ENCODE results near the gene SPATA9.
"Not testable (repeated sequence)": the region's sequence is repeated elsewhere in the genome, so short reads cannot be mapped to it uniquely, and the experiment has no call there.

Gene SPATA9

GRCh38 chr5:95672641-95673040, 10.2 kb downstream of the SPATA9 start:
- no peak for DNase-seq

DNA sequence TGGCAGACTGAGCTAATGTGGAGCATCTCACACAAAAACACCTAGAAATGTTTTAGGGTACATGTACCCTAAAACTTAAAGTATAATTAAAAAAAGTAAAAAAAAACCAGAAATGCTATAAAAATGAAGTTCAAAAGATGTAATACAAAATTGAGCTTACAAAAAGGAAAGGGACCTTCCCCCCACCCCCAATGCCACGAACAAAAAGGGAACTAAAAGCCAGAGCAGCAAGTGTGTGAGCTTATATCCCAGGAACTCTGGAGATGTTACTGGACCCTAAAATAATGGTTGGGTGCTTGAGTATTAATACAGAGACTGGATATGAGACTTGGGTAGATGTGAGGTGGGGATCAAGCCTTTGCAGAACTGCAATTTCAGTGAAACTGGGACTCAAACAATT, 11.0 kb downstream of the SPATA9 start:
- DNase-seq = no peak

- no peak for DNase-seq
These were observed 12.2 kb downstream of the SPATA9 start for GRCh38 chr5:95670568-95670967.

DNA sequence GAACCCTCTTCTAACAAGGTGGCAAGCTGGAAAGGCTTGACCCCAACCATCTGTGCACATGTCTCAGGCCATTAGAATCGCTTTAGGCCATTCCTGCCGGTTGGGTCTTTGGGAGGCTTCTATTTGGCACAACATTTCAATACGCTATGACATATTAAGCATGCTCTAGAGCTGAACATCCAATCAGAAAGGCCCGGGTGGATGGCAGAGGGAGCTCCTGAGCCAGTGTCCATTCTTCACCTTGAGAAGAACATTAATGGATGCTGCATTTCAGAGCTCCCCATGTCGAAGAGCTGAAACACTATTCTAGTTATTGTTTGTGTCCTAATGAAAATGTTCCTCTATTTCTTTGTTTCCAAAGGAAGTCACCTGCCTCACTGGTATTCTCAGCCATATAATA, 12.8 kb downstream of the SPATA9 start:
- DNase-seq = no peak

- DNase-seq = peak; percentile 73
These were observed 13.3 kb downstream of the SPATA9 start for GRCh38 chr5:95669540-95669939.

GRCh38 chr5:95668728-95669127, 14.1 kb downstream of the SPATA9 start:
- no peak for DNase-seq

- DNase-seq = no peak
These were observed 14.6 kb downstream of the SPATA9 start for GRCh38 chr5:95668216-95668615.

DNA sequence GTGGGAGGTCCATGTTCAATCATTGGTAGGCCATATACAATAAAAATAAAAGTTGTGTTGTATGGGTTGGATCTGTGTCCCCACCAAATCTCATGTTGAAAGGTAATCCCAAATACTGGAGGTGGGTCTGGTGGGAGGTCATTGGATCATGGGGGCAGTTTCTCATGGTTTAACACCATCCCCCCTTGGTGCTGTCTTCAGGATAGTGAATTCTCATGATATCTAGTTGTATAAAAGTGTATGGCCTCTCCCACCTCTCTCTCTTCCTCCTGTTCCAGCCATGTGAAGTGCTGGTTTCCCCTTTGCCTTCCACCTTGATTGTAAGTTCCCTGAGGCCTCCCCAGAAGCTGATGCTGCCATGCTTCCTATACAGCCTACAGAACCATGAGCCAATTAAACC, 15.1 kb downstream of the SPATA9 start:
- DNase-seq = no peak

DNA sequence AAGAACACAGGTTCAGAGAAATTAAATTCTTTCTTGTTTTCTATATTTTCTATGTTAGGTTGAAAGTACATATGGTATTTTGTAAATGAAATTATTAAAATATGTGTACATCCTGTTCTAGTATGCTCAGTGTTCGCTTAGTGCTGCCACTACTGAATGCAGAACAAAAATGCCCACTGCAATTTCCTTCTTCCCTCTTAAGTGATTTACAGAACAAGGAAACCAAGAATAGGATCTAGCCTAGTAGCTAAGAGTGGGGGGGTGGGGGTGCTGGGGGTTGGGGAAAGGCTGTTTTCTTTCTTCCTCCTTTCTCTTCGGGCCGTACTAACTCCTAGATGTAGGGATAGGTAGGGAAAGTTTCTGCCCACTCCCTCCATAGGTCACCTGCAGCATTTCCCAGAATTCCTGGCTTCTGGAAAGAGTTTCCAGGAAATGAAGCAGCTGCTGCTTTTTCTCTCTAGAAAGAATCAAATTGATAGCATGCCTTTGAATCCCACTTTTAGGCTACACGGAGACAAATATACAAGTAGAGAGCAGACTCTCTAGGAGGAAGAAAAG, 15.7 kb downstream of the SPATA9 start:
- DNase-seq = no peak

- DNase-seq = no peak
These were observed 18.5 kb downstream of the SPATA9 start for GRCh38 chr5:95664204-95664786.

DNA sequence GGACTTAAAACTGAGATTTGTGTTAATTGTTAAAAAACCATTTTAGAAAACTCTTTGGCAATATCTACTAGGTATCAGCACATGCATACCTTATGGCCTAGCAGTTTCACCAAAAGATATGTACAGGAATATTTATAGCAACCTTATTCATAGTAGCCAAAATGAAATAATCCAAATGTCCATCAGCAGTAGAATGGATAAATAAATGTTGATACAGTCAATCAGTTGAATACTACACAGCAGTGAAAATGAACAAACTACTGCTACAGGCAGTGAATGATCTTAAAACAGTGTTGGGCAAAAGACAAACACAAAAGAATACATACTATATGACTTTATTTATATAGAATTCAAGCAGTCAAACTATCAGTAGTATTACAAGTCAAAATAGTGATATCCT, 19.8 kb downstream of the SPATA9 start:
- DNase-seq = no peak

DNA sequence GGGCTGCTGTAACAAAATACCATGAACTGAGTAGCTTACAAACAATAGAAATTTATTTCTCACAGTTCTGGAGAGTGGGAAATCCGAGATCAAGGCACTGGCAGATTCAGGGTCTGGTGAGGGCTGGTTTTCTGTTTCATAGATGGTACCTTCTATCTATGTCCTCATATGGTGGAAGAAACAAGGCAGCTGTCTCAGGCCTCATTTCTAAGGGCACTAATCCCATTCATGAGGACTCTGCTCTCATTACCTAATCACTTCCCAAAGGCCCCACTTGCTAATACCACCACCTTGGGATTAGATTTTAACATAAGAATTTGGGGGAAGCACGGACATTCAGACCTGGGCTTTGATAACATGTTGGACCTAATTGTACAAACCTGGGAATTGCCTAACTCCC, 22.7 kb downstream of the SPATA9 start:
- no peak for DNase-seq

GRCh38 chr5:95655575-95655974, 27.2 kb downstream of the SPATA9 start:
- no peak for DNase-seq

- DNase-seq = no peak
These were observed 28.6 kb downstream of the SPATA9 start for GRCh38 chr5:95654196-95654595.

DNA sequence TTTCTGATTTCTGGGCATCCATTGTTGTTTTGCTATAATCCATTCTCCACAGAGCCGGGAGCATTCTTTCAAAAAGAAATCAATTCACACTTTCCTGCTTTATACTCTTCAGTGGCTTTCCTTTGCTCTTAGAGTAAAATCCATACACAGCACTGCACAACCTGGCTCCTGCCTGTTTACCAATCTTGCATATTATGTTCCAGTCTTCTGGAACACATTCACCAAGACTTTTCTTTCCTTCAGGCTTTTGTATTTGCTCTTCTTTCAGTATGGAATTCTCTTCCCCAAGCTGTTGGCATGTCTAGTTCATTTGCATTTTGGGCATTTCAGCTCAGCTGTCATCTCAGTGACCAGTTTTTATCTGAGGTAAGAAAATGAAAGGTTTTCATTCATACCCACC, 29.9 kb downstream of the SPATA9 start:
- DNase-seq = no peak

- no peak for DNase-seq
These were observed 32.8 kb downstream of the SPATA9 start for GRCh38 chr5:95649842-95650620.

DNA sequence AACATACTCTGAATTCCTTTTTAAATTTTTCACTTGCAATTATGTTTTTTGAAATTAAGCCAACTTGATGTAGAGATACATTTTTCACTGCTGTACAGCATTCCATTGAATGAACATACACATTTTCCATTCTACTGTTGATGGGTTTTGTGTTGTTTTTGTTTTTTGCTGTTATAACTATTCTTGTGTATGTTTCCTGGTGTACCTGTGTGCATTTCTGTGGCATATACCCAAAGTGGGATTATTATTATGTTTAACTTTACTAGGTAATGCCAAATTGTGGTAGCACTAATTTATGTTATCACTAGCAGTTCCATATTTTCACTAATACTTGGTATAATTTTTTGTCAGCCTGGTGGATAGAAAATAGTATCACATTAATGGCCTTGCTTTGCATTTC, 33.5 kb downstream of the SPATA9 start:
- DNase-seq = no peak

GRCh38 chr5:95647886-95648860, 34.6 kb downstream of the SPATA9 start:
- DNase-seq = no peak

GRCh38 chr5:95646569-95647431, 36.0 kb downstream of the SPATA9 start, which contains the start of gene RFESD:
Gene RFESD, plus strand, starts transcription at chr5:95646777. Its CDS starts 5,495 bp downstream, at chr5:95652272.
- DNase-seq = peak; percentile 96

DNA sequence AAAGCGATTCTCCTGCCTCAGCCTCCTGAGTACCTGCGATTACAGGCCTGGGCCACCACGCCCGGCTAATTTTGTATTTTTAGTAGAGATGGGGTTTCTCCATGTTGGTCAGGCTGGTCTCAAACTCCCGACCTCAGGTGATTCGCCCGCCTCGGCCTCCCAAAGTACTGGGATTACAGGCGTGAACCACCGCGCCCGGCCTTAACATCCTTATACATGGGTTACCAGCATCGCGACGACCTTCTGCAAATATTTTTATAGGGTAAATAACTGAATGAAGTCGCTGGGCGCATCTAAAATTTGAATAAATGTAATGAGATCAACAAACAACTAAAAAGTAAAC, 36.6 kb downstream of the SPATA9 start:
- not testable (repeated sequence) for DNase-seq

DNA sequence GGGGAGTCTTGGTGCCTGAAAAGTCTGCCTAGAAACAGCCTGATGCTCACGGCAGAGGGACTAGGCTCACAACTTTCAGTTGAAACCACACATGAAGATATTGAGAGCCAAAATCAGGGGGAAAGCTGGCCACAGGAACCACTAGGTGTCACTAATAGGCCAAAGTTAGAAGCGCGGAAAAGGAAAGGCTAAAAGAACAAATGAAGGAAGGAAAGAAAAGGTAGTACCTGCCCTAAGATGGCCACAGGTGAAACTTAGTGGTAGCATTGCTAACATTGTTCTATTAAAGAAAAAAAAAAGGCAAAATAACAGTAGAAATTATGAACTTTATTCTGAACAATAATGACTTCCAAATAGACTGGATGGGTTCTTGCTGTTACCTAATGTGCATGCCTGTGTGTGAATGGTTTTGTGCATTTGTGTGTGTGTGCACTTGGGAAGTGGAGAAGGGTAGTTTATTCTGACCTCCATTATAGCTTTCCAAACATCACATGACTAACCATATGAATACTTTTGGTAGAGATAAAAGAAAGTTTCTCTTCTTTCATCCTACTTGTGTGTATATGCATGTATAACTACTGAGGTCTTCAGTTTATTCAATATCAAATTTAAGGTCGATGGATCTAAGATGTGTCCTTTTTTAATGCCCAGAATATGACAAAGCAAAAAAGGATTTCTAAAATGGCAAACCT, 38.3 kb downstream of the SPATA9 start:
- no peak for DNase-seq

- no peak for DNase-seq
These were observed 39.6 kb downstream of the SPATA9 start for GRCh38 chr5:95643152-95643551.
